Activated CD4-positive, alpha-beta memory T cell treated with anti-CD3 and anti-CD28 coated beads, Interleukin-2, amount 10 ng/mL, durations not matched to agents 7 days and 5 days (primary cell): ENCODE data around the gene GALNT10. TPM values are rescaled to one million over a fixed set of nuclear protein-coding genes. Genes with fewer than 3 reads are reported as not detected.

ENCODE experiments used
- CTCF ChIA-PET: fragments of 350-600 bp; sonication (Branson Sonifier 250); formaldehyde crosslinking; loops from one replicate; lab custom pipeline; 2021; ENCODE audit warnings: antibody characterized with exemption, inconsistent platforms; lab: Charles Lee
- POLR2A ChIA-PET: fragments of 350-600 bp; sonication (Branson Sonifier 250); formaldehyde crosslinking; loops from one replicate; lab custom pipeline; 2021; ENCODE audit warnings: antibody characterized with exemption; lab: Charles Lee
- DNase-seq: peaks from one replicate; pipeline ENCODE4 v3.0.0-alpha.2; 2020
- H3K27ac Mint-ChIP-seq: one replicate; pipeline ENCODE4 v1.8.0; 2021; ENCODE audit warnings: mild to moderate bottlenecking, mixed read lengths
- H3K27me3 Mint-ChIP-seq: one replicate; pipeline ENCODE4 v1.8.0; 2021; ENCODE audit warnings: mixed read lengths
- H3K36me3 Mint-ChIP-seq: one replicate; pipeline ENCODE4 v1.8.0; 2021; ENCODE audit warnings: low read depth, mixed read lengths
- H3K4me1 Mint-ChIP-seq: one replicate; pipeline ENCODE4 v1.8.0; 2021; ENCODE audit warnings: mixed read lengths
- H3K4me3 Mint-ChIP-seq: one replicate; pipeline ENCODE4 v1.8.0; 2021; ENCODE audit warnings: mild to moderate bottlenecking, mixed read lengths
- H3K9me3 Mint-ChIP-seq: one replicate; pipeline ENCODE4 v1.8.0; 2021; ENCODE audit warnings: mixed read lengths
- total RNA-seq, 2 experiments: library from RNA; stranded (reverse); gene quantifications; one replicate each; pipeline ENCODE4 v1.2.3, GENCODE V29; 2021

GALNT10 gene
- total RNA-seq, 2 experiments from 2014 or later = 38.6 to 40.4 TPM

- Mint-ChIP-seq H3K4me1 (peaks cover 2% of the 10 kb centered on the region), H3K4me3 (no peak overlapping the region), H3K36me3 (peaks cover 43% of the 10 kb centered on the region), H3K27me3 (no peaks in the 10 kb centered on the region), H3K9me3 (no peaks in the 10 kb centered on the region), H3K27ac (no peak overlapping the region)
- POLR2A ChIA-PET = interaction anchor here (0.9 to 1.5 kb wide), 2 partner anchors 22 to 24 kb away, joined by 3 to 4 read pairs; no protein-coding TSS in a partner anchor
- no peak for DNase-seq
- CTCF ChIA-PET = no interaction called here
Observed at GRCh38 chr5:154296525-154297159, 106.1 kb downstream of the GALNT10 start.

- H3K36me3 Mint-ChIP-seq = peaks cover 54% of the 10 kb centered on the region
- H3K9me3 Mint-ChIP-seq = no peaks in the 10 kb centered on the region
- ChIA-PET CTCF (no interaction called here), POLR2A (no interaction called here)
- no peaks in the 10 kb centered on the region for H3K4me1 Mint-ChIP-seq
- DNase-seq = no peak
- no peak overlapping the region for H3K27ac Mint-ChIP-seq
- H3K27me3 Mint-ChIP-seq = no peaks in the 10 kb centered on the region
- H3K4me3 Mint-ChIP-seq = no peak overlapping the region
Observed at GRCh38 chr5:154298065-154298464, 107.5 kb downstream of the GALNT10 start.

GRCh38 chr5:154300207-154300883, 109.8 kb downstream of the GALNT10 start:
- Mint-ChIP-seq H3K4me1 (no peaks in the 10 kb centered on the region), H3K36me3 (peaks cover 65% of the 10 kb centered on the region), H3K4me3 (no peak overlapping the region), H3K27ac (no peak overlapping the region), H3K9me3 (peaks cover 6% of the 10 kb centered on the region), H3K27me3 (no peaks in the 10 kb centered on the region)
- no peak for DNase-seq
- ChIA-PET POLR2A (no interaction called here), CTCF (no interaction called here)

GRCh38 chr5:154301726-154302125, 111.2 kb downstream of the GALNT10 start:
- no peaks in the 10 kb centered on the region for H3K4me1 Mint-ChIP-seq
- no peak for DNase-seq
- peaks cover 61% of the 10 kb centered on the region for H3K36me3 Mint-ChIP-seq
- H3K27ac Mint-ChIP-seq = no peak overlapping the region
- peaks cover 6% of the 10 kb centered on the region for H3K9me3 Mint-ChIP-seq
- no peaks in the 10 kb centered on the region for H3K27me3 Mint-ChIP-seq
- ChIA-PET POLR2A (no interaction called here), CTCF (no interaction called here)
- H3K4me3 Mint-ChIP-seq = no peak overlapping the region

GRCh38 chr5:154302161-154302560, 111.6 kb downstream of the GALNT10 start:
- Mint-ChIP-seq H3K9me3 (peaks cover 6% of the 10 kb centered on the region), H3K4me1 (no peaks in the 10 kb centered on the region), H3K27ac (no peak overlapping the region), H3K36me3 (peaks cover 59% of the 10 kb centered on the region), H3K4me3 (no peak overlapping the region), H3K27me3 (no peaks in the 10 kb centered on the region)
- DNase-seq = no peak
- ChIA-PET CTCF (no interaction called here), POLR2A (no interaction called here)

- peaks cover 6% of the 10 kb centered on the region for H3K9me3 Mint-ChIP-seq
- DNase-seq = no peak
- no peaks in the 10 kb centered on the region for H3K27me3 Mint-ChIP-seq
- ChIA-PET CTCF (no interaction called here), POLR2A (no interaction called here)
- no peaks in the 10 kb centered on the region for H3K4me1 Mint-ChIP-seq
- no peak overlapping the region for H3K27ac Mint-ChIP-seq
- H3K4me3 Mint-ChIP-seq = no peak overlapping the region
- H3K36me3 Mint-ChIP-seq = peaks cover 53% of the 10 kb centered on the region
Observed at GRCh38 chr5:154303133-154303532, 112.6 kb downstream of the GALNT10 start.

GRCh38 chr5:154308443-154309370, 118.2 kb downstream of the GALNT10 start:
- no peak for DNase-seq
- H3K36me3 Mint-ChIP-seq = peaks cover 37% of the 10 kb centered on the region
- ChIA-PET CTCF (no interaction called here), POLR2A (no interaction called here)
- no peak overlapping the region for H3K27ac Mint-ChIP-seq
- peaks cover 24% of the 10 kb centered on the region for H3K4me1 Mint-ChIP-seq
- H3K27me3 Mint-ChIP-seq = no peaks in the 10 kb centered on the region
- no peak overlapping the region for H3K4me3 Mint-ChIP-seq
- peaks cover 6% of the 10 kb centered on the region for H3K9me3 Mint-ChIP-seq

- CTCF ChIA-PET = no interaction called here
- no peak for DNase-seq
- no peak overlapping the region for H3K27ac Mint-ChIP-seq
- H3K27me3 Mint-ChIP-seq = no peaks in the 10 kb centered on the region
- POLR2A ChIA-PET = no interaction called here
- H3K9me3 Mint-ChIP-seq = peaks cover 4% of the 10 kb centered on the region
- H3K4me1 Mint-ChIP-seq = peaks cover 24% of the 10 kb centered on the region
- H3K36me3 Mint-ChIP-seq = peaks cover 31% of the 10 kb centered on the region
- no peak overlapping the region for H3K4me3 Mint-ChIP-seq
Observed at GRCh38 chr5:154309371-154309745, 118.8 kb downstream of the GALNT10 start.

GRCh38 chr5:154309805-154310204, 119.3 kb downstream of the GALNT10 start:
- CTCF ChIA-PET = no interaction called here
- H3K4me1 Mint-ChIP-seq = peaks cover 24% of the 10 kb centered on the region
- no peak overlapping the region for H3K4me3 Mint-ChIP-seq
- H3K27ac Mint-ChIP-seq = peak overlapping the region; percentile 9
- H3K27me3 Mint-ChIP-seq = no peaks in the 10 kb centered on the region
- peaks cover 2% of the 10 kb centered on the region for H3K9me3 Mint-ChIP-seq
- no peak for DNase-seq
- H3K36me3 Mint-ChIP-seq = peaks cover 27% of the 10 kb centered on the region
- POLR2A ChIA-PET = no interaction called here

- ChIA-PET CTCF (no interaction called here), POLR2A (no interaction called here)
- Mint-ChIP-seq H3K27me3 (no peaks in the 10 kb centered on the region), H3K27ac (no peak overlapping the region), H3K9me3 (no peaks in the 10 kb centered on the region), H3K36me3 (peaks cover 18% of the 10 kb centered on the region), H3K4me1 (peaks cover 24% of the 10 kb centered on the region), H3K4me3 (no peak overlapping the region)
- DNase-seq = peak; percentile 20
Observed at GRCh38 chr5:154311362-154311761, 120.8 kb downstream of the GALNT10 start.

- no peaks in the 10 kb centered on the region for H3K27me3 Mint-ChIP-seq
- ChIA-PET POLR2A (no interaction called here), CTCF (interaction anchor here (1.0 kb wide), 1 partner anchor 10 kb away, joined by 3 read pairs; no protein-coding TSS in a partner anchor)
- H3K36me3 Mint-ChIP-seq = peaks cover 16% of the 10 kb centered on the region
- no peaks in the 10 kb centered on the region for H3K9me3 Mint-ChIP-seq
- H3K4me1 Mint-ChIP-seq = peaks cover 24% of the 10 kb centered on the region
- H3K27ac Mint-ChIP-seq = no peak overlapping the region
- H3K4me3 Mint-ChIP-seq = no peak overlapping the region
- no peak for DNase-seq
Observed at GRCh38 chr5:154312000-154312399, 121.5 kb downstream of the GALNT10 start.

- Mint-ChIP-seq H3K36me3 (peaks cover 16% of the 10 kb centered on the region), H3K9me3 (no peaks in the 10 kb centered on the region), H3K27me3 (no peaks in the 10 kb centered on the region), H3K4me3 (no peak overlapping the region), H3K27ac (no peak overlapping the region), H3K4me1 (peaks cover 24% of the 10 kb centered on the region)
- ChIA-PET CTCF (interaction anchor here (1.0 kb wide), 1 partner anchor 10 kb away, joined by 3 read pairs; no protein-coding TSS in a partner anchor), POLR2A (no interaction called here)
- DNase-seq = no peak
Observed at GRCh38 chr5:154312576-154312975, 122.0 kb downstream of the GALNT10 start.
